Loucy (cell line): ENCODE measurements around the gene NAPSA.

Experiments used
- H2AFZ ChIP-seq: fragments of 200-600 bp; sonication (generic); 2 replicates; pipeline ENCODE4 v1.6.0; 2016; ENCODE audit warnings: antibody characterized with exemption, mild to moderate bottlenecking, low read length, moderate library complexity
- H3F3A ChIP-seq: fragments of 200-600 bp; 2 replicates; pipeline ENCODE4 v1.6.0; 2016; ENCODE audit warnings: antibody characterized with exemption, low read depth, mild to moderate bottlenecking
- H3K27me3 ChIP-seq: fragments of 200-600 bp; sonication (generic); 2 replicates; pipeline ENCODE4 v1.6.1; 2014; ENCODE audit warnings: low read length, mild to moderate bottlenecking; ENCODE audit not compliant: insufficient read depth, poor library complexity, severe bottlenecking
- H3K36me3 ChIP-seq: fragments of 200-600 bp; sonication (generic); 2 replicates; pipeline ENCODE4 v1.6.1; 2016; ENCODE audit warnings: low read length; ENCODE audit not compliant: insufficient read depth
- H3K4me1 ChIP-seq: fragments of 200-600 bp; sonication (generic); 2 replicates; pipeline ENCODE4 v1.5.1; 2014; ENCODE audit warnings: low read length, mild to moderate bottlenecking; ENCODE audit not compliant: insufficient read depth, poor library complexity, severe bottlenecking
- H3K4me2 ChIP-seq: fragments of 200-600 bp; sonication (generic); 2 replicates; pipeline ENCODE4 v1.6.0; 2014; ENCODE audit warnings: antibody characterized with exemption, low read length, low read depth, mild to moderate bottlenecking; ENCODE audit not compliant: poor library complexity, severe bottlenecking
- H3K4me3 ChIP-seq: fragments of 200-600 bp; sonication (generic); 2 replicates; pipeline ENCODE4 v1.5.1; 2014; ENCODE audit warnings: low read length, mild to moderate bottlenecking, mixed read lengths; ENCODE audit not compliant: poor library complexity, severe bottlenecking
- H3K79me2 ChIP-seq: fragments of 200-600 bp; sonication (generic); 2 replicates; pipeline ENCODE4 v1.6.1; 2014; ENCODE audit warnings: low read length; ENCODE audit not compliant: insufficient read depth
- H3K9ac ChIP-seq: fragments of 200-600 bp; sonication (generic); 2 replicates; pipeline ENCODE4 v1.6.0; 2014; ENCODE audit warnings: mild to moderate bottlenecking, low read depth, low read length, moderate library complexity; ENCODE audit not compliant: poor library complexity, severe bottlenecking
- H3K9me2 ChIP-seq: fragments of 200-600 bp; sonication (generic); replicated peaks from 2 replicates; pipeline ENCODE4 v1.6.1; 2016; ENCODE audit warnings: low read depth, low read length, mixed read lengths
- H3K9me3 ChIP-seq: fragments of 200-600 bp; sonication (generic); 2 replicates; pipeline ENCODE4 v1.6.1; 2014; ENCODE audit warnings: mild to moderate bottlenecking, antibody characterized with exemption, low read length, low read depth; ENCODE audit not compliant: insufficient read depth
- H4K20me1 ChIP-seq: fragments of 200-600 bp; sonication (generic); 2 replicates; pipeline ENCODE4 v1.6.0; 2014; ENCODE audit warnings: antibody characterized with exemption, low read length, mild to moderate bottlenecking; ENCODE audit not compliant: insufficient read depth, poor library complexity, severe bottlenecking
- EZH2phosphoT487 ChIP-seq: fragments of 200-600 bp; IDR thresholded peaks from 2 replicates; pipeline ENCODE4 v1.6.1; 2018; ENCODE audit warnings: antibody characterized with exemption, mild to moderate bottlenecking, moderate library complexity, borderline replicate concordance
- TF ChIP-seq, protein P1 (sequence below): fragments of 200-600 bp; sonication (generic); conservative IDR thresholded peaks from 2 replicates; pipeline ENCODE4 v1.5.1; 2014; ENCODE audit warnings: mild to moderate bottlenecking, antibody characterized with exemption, low read length

The NAPSA gene

DNA sequence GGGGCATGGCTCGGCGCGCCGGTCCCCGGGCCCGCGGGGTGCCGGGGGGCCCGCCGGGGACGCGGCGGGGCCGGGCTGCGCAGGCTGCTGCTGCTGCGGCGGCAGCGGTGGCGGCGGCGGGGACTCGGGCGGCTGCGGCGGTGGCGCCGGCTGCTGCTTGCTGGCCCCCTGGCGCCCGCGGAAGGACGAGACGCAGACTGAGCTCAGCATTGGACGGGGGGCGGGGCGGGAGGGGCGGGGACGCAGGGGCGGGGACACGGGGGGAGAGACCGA, 36.6 kb downstream of the NAPSA start:
- Histone ChIP-seq H3K9me2 (no peaks in the 10 kb centered on the region), H3K4me1 (no peaks in the 10 kb centered on the region), H3K9ac (no peak overlapping the region), H3F3A (no peaks in the 10 kb centered on the region), H3K9me3 (no peaks in the 10 kb centered on the region), H3K36me3 (no peaks in the 10 kb centered on the region), H3K27me3 (no peaks in the 10 kb centered on the region), H3K4me2 (no peak overlapping the region), H2AFZ (no peak overlapping the region), H3K4me3 (no peak overlapping the region), H3K79me2 (no peaks in the 10 kb centered on the region), H4K20me1 (no peaks in the 10 kb centered on the region)
- no peak for TF ChIP-seq EZH2phosphoT487
- TF ChIP-seq, protein P1, sequence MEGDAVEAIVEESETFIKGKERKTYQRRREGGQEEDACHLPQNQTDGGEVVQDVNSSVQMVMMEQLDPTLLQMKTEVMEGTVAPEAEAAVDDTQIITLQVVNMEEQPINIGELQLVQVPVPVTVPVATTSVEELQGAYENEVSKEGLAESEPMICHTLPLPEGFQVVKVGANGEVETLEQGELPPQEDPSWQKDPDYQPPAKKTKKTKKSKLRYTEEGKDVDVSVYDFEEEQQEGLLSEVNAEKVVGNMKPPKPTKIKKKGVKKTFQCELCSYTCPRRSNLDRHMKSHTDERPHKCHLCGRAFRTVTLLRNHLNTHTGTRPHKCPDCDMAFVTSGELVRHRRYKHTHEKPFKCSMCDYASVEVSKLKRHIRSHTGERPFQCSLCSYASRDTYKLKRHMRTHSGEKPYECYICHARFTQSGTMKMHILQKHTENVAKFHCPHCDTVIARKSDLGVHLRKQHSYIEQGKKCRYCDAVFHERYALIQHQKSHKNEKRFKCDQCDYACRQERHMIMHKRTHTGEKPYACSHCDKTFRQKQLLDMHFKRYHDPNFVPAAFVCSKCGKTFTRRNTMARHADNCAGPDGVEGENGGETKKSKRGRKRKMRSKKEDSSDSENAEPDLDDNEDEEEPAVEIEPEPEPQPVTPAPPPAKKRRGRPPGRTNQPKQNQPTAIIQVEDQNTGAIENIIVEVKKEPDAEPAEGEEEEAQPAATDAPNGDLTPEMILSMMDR = no peak

GRCh38 chr19:50328224-50328872, 37.1 kb downstream of the NAPSA start:
- H3K4me2 ChIP-seq = no peak overlapping the region

DNA sequence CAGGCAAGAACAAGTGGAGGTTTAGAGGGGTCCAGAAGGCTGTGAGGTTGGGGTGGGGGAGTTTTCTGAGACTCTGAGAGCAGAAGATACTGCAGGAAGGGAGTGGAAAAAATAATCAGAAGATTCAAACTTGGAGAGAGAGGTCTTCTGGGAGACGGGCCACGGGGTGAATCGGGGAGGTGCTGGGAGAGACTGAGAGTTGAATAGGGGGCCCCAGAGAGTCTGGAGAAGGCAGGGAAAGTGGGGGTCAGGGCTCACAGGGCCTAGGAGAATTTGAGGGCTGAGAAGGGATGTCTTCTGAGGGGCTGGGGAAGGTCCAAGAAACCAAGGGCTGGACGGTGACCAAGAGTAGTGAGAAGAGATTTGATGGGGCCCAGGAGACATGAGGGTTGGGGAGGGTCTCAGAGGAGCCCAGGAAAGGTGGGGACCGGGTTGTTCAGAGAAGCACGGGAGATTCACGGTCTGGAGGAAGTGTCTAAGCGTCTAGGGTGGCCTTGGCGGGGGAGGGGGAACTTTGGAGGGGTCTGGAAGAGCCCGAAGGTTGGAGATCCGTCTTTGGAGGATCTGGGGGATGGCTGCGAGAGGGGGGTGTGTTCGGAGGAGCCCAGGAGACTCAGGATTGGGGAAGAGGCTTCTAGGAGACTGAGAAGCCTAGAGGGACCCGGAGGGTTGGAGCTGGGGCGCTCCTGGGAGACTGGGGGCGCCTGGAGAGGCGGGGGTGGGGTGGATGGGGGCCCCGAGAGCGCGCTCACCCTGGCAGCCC, 37.8 kb downstream of the NAPSA start:
- Histone ChIP-seq H3K27me3 (no peaks in the 10 kb centered on the region), H2AFZ (no peak overlapping the region), H3K9ac (no peak overlapping the region), H3K4me2 (no peak overlapping the region), H3K4me3 (no peak overlapping the region), H3K4me1 (no peaks in the 10 kb centered on the region), H3K9me2 (no peaks in the 10 kb centered on the region), H3K36me3 (no peaks in the 10 kb centered on the region), H3F3A (no peaks in the 10 kb centered on the region), H3K79me2 (no peaks in the 10 kb centered on the region), H4K20me1 (no peaks in the 10 kb centered on the region), H3K9me3 (no peaks in the 10 kb centered on the region)
- TF ChIP-seq, protein P1 = no peak
- no peak for TF ChIP-seq EZH2phosphoT487

More at GRCh38 chr19:50328224-50328872, 37.1 kb downstream of the NAPSA start:
- Histone ChIP-seq H3K9me3 (no peaks in the 10 kb centered on the region), H3K9me2 (no peaks in the 10 kb centered on the region), H3K4me1 (no peaks in the 10 kb centered on the region), H3K9ac (no peak overlapping the region), H3F3A (no peaks in the 10 kb centered on the region), H3K36me3 (no peaks in the 10 kb centered on the region), H3K27me3 (no peaks in the 10 kb centered on the region), H2AFZ (no peak overlapping the region), H3K4me3 (no peak overlapping the region), H4K20me1 (no peaks in the 10 kb centered on the region), H3K79me2 (no peaks in the 10 kb centered on the region)
- no peak for TF ChIP-seq EZH2phosphoT487
- TF ChIP-seq, protein P1 = no peak
